IMR-90 (cell line): Measurements from ENCODE around the gene CPEB1. TPM values are rescaled to one million over a fixed set of nuclear protein-coding genes. Genes with fewer than 3 reads are reported as not detected.

Experiments used
- ATAC-seq: fragments of 200-7000 bp; cut with Tn5 transposase; 2 replicates; pipeline ENCODE4 v1.9.1; 2020; ENCODE audit warnings: low read depth, mild to moderate bottlenecking, moderate library complexity
- BruUV-seq: library from RNA; stranded (reverse); fragments of 400-500 nt; replicated peaks from 2 replicates; lab custom pipeline; 2021; lab: Mats Ljungman, UMichigan
- CTCF ChIA-PET: fragments of 300-600 bp; formaldehyde crosslinking; extraction: SDS; loops from one replicate; lab custom pipeline; 2021; ENCODE audit warnings: antibody characterized with exemption; lab: Yijun Ruan, JAX
- POLR2A ChIA-PET: fragments of 300-600 bp; sonication (Branson Sonifier 250); formaldehyde crosslinking; loops from one replicate; lab custom pipeline; 2022; ENCODE audit warnings: antibody characterized with exemption; ENCODE audit not compliant: unreplicated experiment; lab: Charles Lee
- DNase-seq: peaks from one replicate; pipeline ENCODE4 v3.0.0; 2013
- H2AFZ ChIP-seq: replicated peaks from 2 replicates; pipeline ENCODE3; 2013; ENCODE audit warnings: low read length, mild to moderate bottlenecking; ENCODE audit not compliant: poor library complexity
- H2AK5ac ChIP-seq: 2 replicates; pipeline ENCODE4 v1.6.1; 2013; ENCODE audit warnings: low read depth, low read length, inconsistent platforms
- H2AK9ac ChIP-seq: replicated peaks from 2 replicates; pipeline ENCODE3; 2013; ENCODE audit warnings: mild to moderate bottlenecking, low read depth, low read length, moderate library complexity; ENCODE audit not compliant: poor library complexity
- H2BK120ac ChIP-seq: 2 replicates; pipeline ENCODE4 v1.6.1; 2013; ENCODE audit warnings: low read depth, low read length, inconsistent platforms
- H2BK15ac ChIP-seq: 3 replicates; pipeline ENCODE4 v1.6.1; 2013; ENCODE audit warnings: low read depth, low read length, inconsistent platforms
- H2BK20ac ChIP-seq: 2 replicates; pipeline ENCODE4 v1.6.1; 2013; ENCODE audit warnings: low read depth, mild to moderate bottlenecking, inconsistent platforms, low read length, moderate library complexity
- H2BK5ac ChIP-seq: 2 replicates; pipeline ENCODE4 v1.6.1; 2013; ENCODE audit warnings: mild to moderate bottlenecking, low read depth, low read length, inconsistent platforms; ENCODE audit not compliant: poor library complexity, severe bottlenecking
- H3K14ac ChIP-seq: replicated peaks from 2 replicates; pipeline ENCODE4 v1.6.1; 2013; ENCODE audit warnings: low read depth, low read length, inconsistent platforms
- H3K18ac ChIP-seq: 2 replicates; pipeline ENCODE4 v1.6.1; 2013; ENCODE audit warnings: low read depth, low read length, control low read depth
- H3K23ac ChIP-seq: 2 replicates; pipeline ENCODE4 v1.6.1; 2013; ENCODE audit warnings: low read depth, low read length, inconsistent platforms
- H3K27ac ChIP-seq: 2 replicates; pipeline ENCODE4 v1.5.1; 2013; ENCODE audit warnings: mild to moderate bottlenecking, control low read depth, low read length; ENCODE audit not compliant: insufficient read depth
- H3K27me3 ChIP-seq: 2 replicates; pipeline ENCODE4 v1.6.1; 2013; ENCODE audit warnings: low read length; ENCODE audit not compliant: control insufficient read depth, insufficient read depth
- H3K36me3 ChIP-seq: 2 replicates; pipeline ENCODE4 v1.6.1; 2013; ENCODE audit warnings: low read length, mixed read lengths; ENCODE audit not compliant: control insufficient read depth, insufficient read depth
- H3K4ac ChIP-seq: 2 replicates; pipeline ENCODE4 v1.6.1; 2013; ENCODE audit warnings: low read depth, low read length, inconsistent platforms
- H3K4me1 ChIP-seq: 2 replicates; pipeline ENCODE4 v1.6.1; 2013; ENCODE audit warnings: low read length, mixed read lengths; ENCODE audit not compliant: control insufficient read depth, insufficient read depth
- H3K4me2 ChIP-seq: 2 replicates; pipeline ENCODE4 v1.6.1; 2013; ENCODE audit warnings: low read depth, mild to moderate bottlenecking, control low read depth, low read length, moderate library complexity
- H3K4me3 ChIP-seq: 2 replicates; pipeline ENCODE4 v1.5.1; 2013; ENCODE audit warnings: low read depth, mild to moderate bottlenecking, control low read depth, low read length, moderate library complexity; ENCODE audit not compliant: insufficient read depth
- H3K56ac ChIP-seq: 2 replicates; pipeline ENCODE4 v1.6.1; 2013; ENCODE audit warnings: low read length, inconsistent platforms; ENCODE audit not compliant: insufficient read depth; ENCODE audit errors: extremely low read depth
- H3K79me1 ChIP-seq, 2 experiments: 2 replicates each; pipeline ENCODE4 v1.6.1; 2013; ENCODE audit warnings: low read length in 2 of 2, inconsistent platforms in 1 of 2, low read depth in 1 of 2
- H3K9ac ChIP-seq: 2 replicates; pipeline ENCODE4 v1.6.1; 2013; ENCODE audit warnings: low read depth, low read length, control low read depth
- H3K9me1 ChIP-seq: 2 replicates; pipeline ENCODE4 v1.6.1; 2013; ENCODE audit warnings: low read length, inconsistent platforms; ENCODE audit not compliant: insufficient read depth
- H3K9me3 ChIP-seq: 2 replicates; pipeline ENCODE4 v1.6.1; 2013; ENCODE audit warnings: low read length; ENCODE audit not compliant: control insufficient read depth, insufficient read depth
- H4K20me1 ChIP-seq: 2 replicates; pipeline ENCODE4 v1.6.1; 2013; ENCODE audit warnings: low read length, inconsistent platforms; ENCODE audit not compliant: insufficient read depth
- H4K5ac ChIP-seq: 2 replicates; pipeline ENCODE4 v1.6.1; 2013; ENCODE audit warnings: mild to moderate bottlenecking, low read depth, low read length, control low read depth
- H4K8ac ChIP-seq, 2 experiments: 2 replicates each; pipeline ENCODE4 v1.6.1; 2013; ENCODE audit warnings: low read depth in 2 of 2, low read length in 2 of 2, control low read depth in 1 of 2, inconsistent platforms in 1 of 2
- H4K91ac ChIP-seq: 2 replicates; pipeline ENCODE4 v1.6.1; 2013; ENCODE audit warnings: low read depth, low read length, inconsistent platforms; ENCODE audit not compliant: insufficient read depth
- FOS ChIP-seq: fragments of 150-350 bp; IDR thresholded peaks from 2 replicates; pipeline ENCODE4 v1.6.1; 2016; ENCODE audit warnings: low read depth, low read length
- MXI1 ChIP-seq: IDR thresholded peaks from 2 replicates; pipeline ENCODE4 v1.6.1; 2012; ENCODE audit warnings: low read depth, mild to moderate bottlenecking, low read length, moderate library complexity, borderline replicate concordance
- NFE2L2 ChIP-seq: fragments of 150-350 bp; IDR thresholded peaks from 2 replicates; pipeline ENCODE4 v1.6.1; 2016; ENCODE audit warnings: low read depth, mild to moderate bottlenecking, low read length
- POLR2A ChIP-seq: IDR thresholded peaks from 2 replicates; pipeline ENCODE4 v1.6.1; 2012; ENCODE audit warnings: mild to moderate bottlenecking, low read depth, low read length
- RFX5 ChIP-seq: IDR thresholded peaks from 2 replicates; pipeline ENCODE4 v1.8.0; 2012; ENCODE audit warnings: low read depth, mild to moderate bottlenecking, low read length, moderate library complexity
- SMC3 ChIP-seq: fragments of 150-350 bp; IDR thresholded peaks from 2 replicates; pipeline ENCODE4 v1.6.1; 2016; ENCODE audit warnings: low read depth, mild to moderate bottlenecking, antibody characterized with exemption, low read length, moderate library complexity
- WGBS, 2 experiments: methylation state at CpG; one replicate each; pipeline versions ENCODE4 v1.1.5 to v1.1.7; 2013; ENCODE audit warnings: missing lambda C conversion rate in 2 of 2; ENCODE audit not compliant: insufficient read length in 1 of 2; ENCODE audit errors: extremely low coverage in 2 of 2; 5-methylcytosine and 5-hydroxymethylcytosine counted together
- dilution Hi-C: fragments of 300-500 bp; cut with HindIII; formaldehyde crosslinking; loops from one replicate; pipeline ENCODE4 v1.14.3; 2018; ENCODE audit warnings: low sequenced_read_pairs; ENCODE audit not compliant: unreplicated experiment
- in situ Hi-C: fragments of 300-500 bp; cut with MboI; formaldehyde crosslinking; loops from 3 replicates; pipeline ENCODE4 v1.14.3; 2019; ENCODE audit warnings: low sequenced_read_pairs, inconsistent platforms, mixed read lengths
- intact Hi-C: fragments of 100-400 bp; cut with micrococcal nuclease; formaldehyde crosslinking; loops from 2 replicates; pipeline ENCODE4 v1.10.0; 2022
- polyA plus RNA-seq, 3 experiments: library from polyadenylated mRNA; depleted of rRNA; stranded (reverse); fragments of >200 nt; gene quantifications; 2 replicates each; pipeline ENCODE4 v1.2.3, GENCODE V29; 2012; ENCODE audit warnings: low replicate concordance in 1 of 3
- total RNA-seq: library from RNA; depleted of rRNA; stranded (reverse); fragments of >200 nt; gene quantifications from 2 replicates; pipeline ENCODE4 v1.2.3, GENCODE V29; 2012
- TF ChIP-seq, protein P1 (sequence below): conservative IDR thresholded peaks from 2 replicates; pipeline ENCODE4 v1.5.1; 2012; ENCODE audit warnings: mild to moderate bottlenecking, low read depth, low read length, improper control_type of control experiment
- TF ChIP-seq, protein P2 (sequence below): fragments of 150-350 bp; IDR thresholded peaks from 2 replicates; pipeline ENCODE4 v1.6.1; 2016; ENCODE audit warnings: low read depth, mild to moderate bottlenecking, low read length, moderate library complexity, borderline replicate concordance
- TF ChIP-seq, protein P3 (sequence below): fragments of 150-350 bp; IDR thresholded peaks from 2 replicates; pipeline ENCODE4 v1.6.1; 2017; ENCODE audit warnings: mild to moderate bottlenecking, antibody characterized with exemption, low read length, low read depth

Gene CPEB1
- total and polyA plus RNA-seq, 2 of the 4 experiments (the other 2 are of a cell fraction), result 8.9 to 12.5 TPM

DNA sequence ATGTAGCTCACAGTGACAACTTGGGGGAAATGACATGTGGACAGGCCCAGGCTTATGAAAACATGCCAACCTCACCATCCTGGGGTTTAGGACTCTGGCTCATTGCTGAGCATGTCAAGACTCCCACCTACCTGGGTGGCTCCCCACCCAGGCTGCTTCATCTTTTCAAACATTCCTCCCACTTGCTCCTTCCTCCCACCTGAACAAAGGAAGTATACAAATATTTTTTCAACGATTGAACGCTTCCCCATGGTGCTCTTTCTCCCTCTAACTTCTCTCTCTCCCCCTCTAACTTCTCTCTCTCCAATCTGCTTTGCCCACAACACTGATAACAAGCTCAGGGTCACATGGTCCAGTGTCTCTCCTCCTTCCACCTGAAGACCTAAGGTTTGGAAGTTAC lies 27.7 kb upstream of the CPEB1 start:
- Histone ChIP-seq H2BK120ac (no peak overlapping the region), H3K36me3 (no peaks in the 10 kb centered on the region), H3K4me3 (no peak overlapping the region), H3K9me3 (no peaks in the 10 kb centered on the region), H3K79me1 (no peaks in the 10 kb centered on the region), H3K4me1 (no peaks in the 10 kb centered on the region), H2AK9ac (no peak overlapping the region), H3K18ac (no peak overlapping the region), H3K27ac (no peak overlapping the region), H2BK5ac (no peak overlapping the region), H3K14ac (no peak overlapping the region), H3K4ac (no peak overlapping the region), H4K5ac (no peak overlapping the region), H3K4me2 (no peak overlapping the region), H3K9me1 (no peaks in the 10 kb centered on the region), H2BK15ac (no peak overlapping the region), H3K56ac (no peak overlapping the region), H2AK5ac (no peak overlapping the region), H3K27me3 (peaks cover 12% of the 10 kb centered on the region), H4K91ac (no peak overlapping the region), H2BK20ac (no peak overlapping the region), H4K8ac (no peak overlapping the region), H2AFZ (no peak overlapping the region), H3K9ac (no peak overlapping the region), H3K23ac (no peak overlapping the region), H4K20me1 (no peaks in the 10 kb centered on the region)
- no CpG with 5 or more reads among the region's 2 CpGs for WGBS, 2 experiments
- BruUV-seq, result no TSS peak
- TF ChIP-seq NFE2L2 (no peak), SMC3 (no peak), FOS (no peak), RFX5 (no peak), MXI1 (no peak), POLR2A (no peak)
- TF ChIP-seq, protein P1, sequence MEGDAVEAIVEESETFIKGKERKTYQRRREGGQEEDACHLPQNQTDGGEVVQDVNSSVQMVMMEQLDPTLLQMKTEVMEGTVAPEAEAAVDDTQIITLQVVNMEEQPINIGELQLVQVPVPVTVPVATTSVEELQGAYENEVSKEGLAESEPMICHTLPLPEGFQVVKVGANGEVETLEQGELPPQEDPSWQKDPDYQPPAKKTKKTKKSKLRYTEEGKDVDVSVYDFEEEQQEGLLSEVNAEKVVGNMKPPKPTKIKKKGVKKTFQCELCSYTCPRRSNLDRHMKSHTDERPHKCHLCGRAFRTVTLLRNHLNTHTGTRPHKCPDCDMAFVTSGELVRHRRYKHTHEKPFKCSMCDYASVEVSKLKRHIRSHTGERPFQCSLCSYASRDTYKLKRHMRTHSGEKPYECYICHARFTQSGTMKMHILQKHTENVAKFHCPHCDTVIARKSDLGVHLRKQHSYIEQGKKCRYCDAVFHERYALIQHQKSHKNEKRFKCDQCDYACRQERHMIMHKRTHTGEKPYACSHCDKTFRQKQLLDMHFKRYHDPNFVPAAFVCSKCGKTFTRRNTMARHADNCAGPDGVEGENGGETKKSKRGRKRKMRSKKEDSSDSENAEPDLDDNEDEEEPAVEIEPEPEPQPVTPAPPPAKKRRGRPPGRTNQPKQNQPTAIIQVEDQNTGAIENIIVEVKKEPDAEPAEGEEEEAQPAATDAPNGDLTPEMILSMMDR, result no peak
- TF ChIP-seq, protein P2, sequence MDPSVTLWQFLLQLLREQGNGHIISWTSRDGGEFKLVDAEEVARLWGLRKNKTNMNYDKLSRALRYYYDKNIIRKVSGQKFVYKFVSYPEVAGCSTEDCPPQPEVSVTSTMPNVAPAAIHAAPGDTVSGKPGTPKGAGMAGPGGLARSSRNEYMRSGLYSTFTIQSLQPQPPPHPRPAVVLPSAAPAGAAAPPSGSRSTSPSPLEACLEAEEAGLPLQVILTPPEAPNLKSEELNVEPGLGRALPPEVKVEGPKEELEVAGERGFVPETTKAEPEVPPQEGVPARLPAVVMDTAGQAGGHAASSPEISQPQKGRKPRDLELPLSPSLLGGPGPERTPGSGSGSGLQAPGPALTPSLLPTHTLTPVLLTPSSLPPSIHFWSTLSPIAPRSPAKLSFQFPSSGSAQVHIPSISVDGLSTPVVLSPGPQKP, result no peak
- TF ChIP-seq, protein P3, sequence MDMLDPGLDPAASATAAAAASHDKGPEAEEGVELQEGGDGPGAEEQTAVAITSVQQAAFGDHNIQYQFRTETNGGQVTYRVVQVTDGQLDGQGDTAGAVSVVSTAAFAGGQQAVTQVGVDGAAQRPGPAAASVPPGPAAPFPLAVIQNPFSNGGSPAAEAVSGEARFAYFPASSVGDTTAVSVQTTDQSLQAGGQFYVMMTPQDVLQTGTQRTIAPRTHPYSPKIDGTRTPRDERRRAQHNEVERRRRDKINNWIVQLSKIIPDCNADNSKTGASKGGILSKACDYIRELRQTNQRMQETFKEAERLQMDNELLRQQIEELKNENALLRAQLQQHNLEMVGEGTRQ, result no peak
- no peak for ATAC-seq
- intact Hi-C loops, result no loop called here
- CTCF ChIA-PET, result no interaction called here
- in situ Hi-C loops, result no loop called here
- dilution Hi-C loops, result no loop called here
- no peak for DNase-seq
- POLR2A ChIA-PET, result no interaction called here
